PFSK-1 (cell line): Measurements from ENCODE around the gene SYT3.

Experiments
- POLR2AphosphoS5 ChIP-seq: IDR thresholded peaks from 2 replicates; pipeline ENCODE4 v1.6.1; 2012; ENCODE audit warnings: low read depth, mild to moderate bottlenecking, control low read depth, low read length, moderate library complexity
- REST ChIP-seq, 2 experiments: IDR thresholded peaks; 2 replicates each; pipeline versions ENCODE4 v1.6.1 to v1.8.0; 2011 to 2012; ENCODE audit warnings: low read depth in 2 of 2, low read length in 2 of 2, control low read depth in 1 of 2, inconsistent platforms in 1 of 2, mild to moderate bottlenecking in 1 of 2, moderate library complexity in 1 of 2; ENCODE audit not compliant: insufficient read depth in 1 of 2
- SIN3A ChIP-seq: IDR thresholded peaks from 2 replicates; pipeline ENCODE4 v1.6.1; 2012; ENCODE audit warnings: mild to moderate bottlenecking, low read length, moderate library complexity, borderline replicate concordance; ENCODE audit not compliant: insufficient read depth
- TAF1 ChIP-seq: IDR thresholded peaks from 2 replicates; pipeline ENCODE4 v1.6.1; 2012; ENCODE audit warnings: low read length, control low read depth, borderline replicate concordance; ENCODE audit not compliant: insufficient read depth

- TF ChIP-seq POLR2AphosphoS5, result no peak
- TF ChIP-seq TAF1, result no peak
- no peak for TF ChIP-seq REST (IDR thresholded peaks at IDR 0.05; ENCODE audit: insufficient read depth in 1 of 2, low read depth in 2 of 2, low read length in 2 of 2)
- no peak for TF ChIP-seq SIN3A
Measured at GRCh38 chr19:50659318-50660087, 19.8 kb upstream of the SYT3 start.
